Activated CD8-positive, alpha-beta memory T cell treated with anti-CD3 and anti-CD28 coated beads, Interleukin-2, amount 50 U/mL, for 48 hours (primary cell): Measurements from ENCODE around the gene RPUSD1.

Experiments used
- DNase-seq: peaks from one replicate; pipeline ENCODE4 v3.0.0-alpha.2; 2020

Gene RPUSD1

DNA sequence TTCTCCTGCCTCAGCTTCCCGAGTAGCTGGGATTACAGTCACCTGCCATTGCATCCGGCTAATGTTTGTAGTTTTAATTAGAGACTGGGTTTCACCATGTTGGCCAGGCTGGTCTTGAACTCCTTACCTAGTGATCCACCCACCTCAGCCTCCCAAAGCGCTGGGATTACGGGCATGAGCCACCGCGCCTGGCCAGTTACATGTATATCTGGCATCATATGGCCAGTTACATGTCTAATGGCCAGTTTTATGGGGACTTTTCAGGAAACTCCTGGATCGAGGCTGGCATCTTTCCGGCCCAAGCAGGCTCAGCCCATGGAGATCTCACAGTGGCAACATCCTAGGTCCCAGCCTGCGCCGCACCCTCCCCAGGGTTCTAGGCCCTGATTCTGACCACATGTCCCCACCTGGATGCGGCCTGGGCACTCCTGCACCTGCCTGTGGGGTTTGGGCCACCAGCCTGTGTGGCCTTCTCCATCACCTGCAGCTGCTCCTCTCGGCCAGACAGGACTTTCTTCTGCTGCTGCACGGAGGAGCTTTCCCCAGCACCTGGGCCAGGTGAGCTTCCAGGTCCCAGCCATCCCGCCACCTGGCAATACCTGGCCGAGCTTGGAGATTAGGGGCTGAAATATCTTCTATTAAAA, 46.1 kb downstream of the RPUSD1 start:
- no peak for DNase-seq

DNA sequence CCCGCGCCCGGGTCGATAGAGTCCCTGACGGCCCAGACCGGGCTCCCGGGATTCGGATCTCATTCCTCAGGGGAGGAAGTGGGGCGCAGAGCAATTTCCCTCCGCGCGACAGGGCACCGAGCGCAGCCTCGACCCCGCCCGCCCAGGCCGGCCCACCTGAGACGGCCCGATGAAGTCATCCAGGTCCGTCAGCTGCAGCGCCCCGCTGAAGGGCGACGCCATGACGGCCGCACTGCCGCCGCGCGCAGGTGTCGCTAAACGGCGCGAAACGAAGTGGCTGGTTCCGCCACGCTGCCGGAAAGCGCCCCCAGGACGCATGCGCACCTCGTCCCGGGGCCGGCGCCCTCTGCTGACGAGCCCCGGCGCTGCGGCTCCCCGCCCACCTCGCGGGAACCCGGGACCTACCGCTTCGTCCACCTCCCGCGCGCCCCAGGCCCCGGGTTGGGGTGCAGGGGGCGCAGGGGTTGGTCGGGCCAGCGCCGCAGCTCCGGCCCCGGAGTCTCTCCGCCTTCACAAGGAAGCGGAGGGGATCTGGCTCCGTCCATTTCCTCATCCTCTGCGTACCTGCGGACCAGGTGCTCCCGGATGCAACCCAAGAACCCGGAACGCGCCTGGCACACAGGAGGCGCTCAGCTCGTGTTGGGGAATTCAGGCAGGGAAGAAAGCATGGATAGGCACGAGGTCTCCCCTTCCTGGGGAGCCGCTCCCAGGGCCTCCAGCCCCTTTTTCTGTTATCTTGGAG, 47.2 kb downstream of the RPUSD1 start, which contains the start of gene CIAO3:
CIAO3 (minus strand) TSS at position 234 of the 742 bp plus-strand sequence; CDS start at position 222, 12 bp downstream.
- peak; percentile 99 for DNase-seq

DNA sequence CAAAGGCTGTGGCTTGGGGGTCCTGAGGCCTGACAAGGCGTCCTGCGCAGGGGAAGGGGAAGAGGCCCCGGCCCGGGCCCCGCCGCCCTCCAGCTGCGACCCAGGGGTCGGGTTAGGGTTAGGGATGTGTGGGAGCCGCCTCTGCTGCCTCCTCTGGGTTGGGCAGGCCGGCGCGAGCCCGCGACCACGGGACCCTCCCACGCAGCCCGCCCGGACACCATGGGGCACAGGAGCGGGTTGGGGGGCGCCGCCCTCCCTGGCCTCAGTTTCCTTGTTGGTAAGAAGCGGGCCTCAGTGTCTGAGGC, 47.8 kb downstream of the RPUSD1 start:
- no peak for DNase-seq

DNA sequence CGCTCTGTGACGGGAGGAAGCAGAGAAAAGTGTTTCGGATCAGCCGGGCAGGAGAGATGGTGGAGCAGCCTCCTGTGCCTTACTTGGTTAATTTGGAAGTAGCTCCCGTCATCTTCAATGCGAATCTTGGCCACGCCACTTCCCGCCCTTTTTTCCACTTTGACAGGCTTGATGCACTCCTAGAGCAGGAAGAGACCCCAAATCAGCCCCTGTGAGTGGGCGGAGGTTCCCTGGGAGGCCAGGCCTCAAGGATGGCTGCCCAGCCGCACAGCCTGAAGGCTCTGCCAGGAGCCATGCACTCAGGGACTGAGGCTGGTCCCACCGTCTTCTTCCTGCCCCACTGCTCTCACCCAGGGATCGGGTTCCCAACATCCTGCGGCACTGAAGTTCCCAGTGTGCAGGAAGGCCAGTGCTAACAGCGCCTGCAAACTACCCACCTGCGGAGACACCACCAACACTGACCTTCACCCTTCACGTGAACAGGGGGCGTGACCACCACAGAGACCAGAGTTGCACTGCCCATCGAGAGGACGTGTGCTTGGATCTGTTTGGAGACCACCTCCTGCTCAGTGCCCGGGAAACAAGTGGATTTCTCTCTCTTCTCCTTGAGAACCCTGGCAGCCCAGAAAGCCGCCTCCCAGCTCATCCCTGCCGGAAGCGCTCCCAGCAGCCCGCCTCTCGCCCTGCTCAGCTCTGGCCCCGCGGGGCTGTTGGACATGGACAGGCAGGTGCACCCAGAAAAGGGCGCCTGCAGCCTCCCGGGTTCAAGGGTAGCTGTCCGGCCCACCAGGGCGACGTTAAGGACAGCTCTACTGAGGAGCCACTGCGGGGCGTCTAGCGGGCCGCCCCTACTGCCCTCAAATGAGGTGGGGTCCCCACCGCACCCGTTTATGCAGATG, 48.4 kb downstream of the RPUSD1 start:
- DNase-seq: no peak

DNA sequence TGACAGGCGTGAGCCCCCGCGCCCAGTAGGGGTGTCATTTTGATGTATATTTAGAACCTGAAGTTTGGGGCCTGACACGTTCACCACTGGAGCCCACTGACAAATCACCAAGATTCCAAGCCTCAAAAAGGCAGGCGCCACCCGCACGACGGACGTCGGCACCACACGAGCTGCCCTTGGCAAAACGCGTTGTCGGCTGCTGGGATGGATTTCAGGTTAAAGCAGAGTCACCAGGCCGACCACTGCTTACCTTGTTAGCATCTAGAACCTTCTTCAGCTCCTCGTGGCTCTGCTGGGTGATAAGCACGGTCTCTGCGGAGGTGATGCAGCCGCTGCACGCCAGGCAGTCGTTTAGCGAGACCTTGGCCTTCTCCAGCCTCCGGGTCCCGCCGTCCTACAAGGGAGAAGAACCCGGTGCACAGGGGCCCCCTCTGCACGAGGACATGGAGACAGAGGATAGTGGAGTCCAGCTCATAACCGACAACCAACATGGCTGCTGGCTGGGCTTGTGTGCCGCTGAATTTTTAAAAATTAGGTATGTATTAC, 51.2 kb downstream of the RPUSD1 start:
- DNase-seq: no peak

DNA sequence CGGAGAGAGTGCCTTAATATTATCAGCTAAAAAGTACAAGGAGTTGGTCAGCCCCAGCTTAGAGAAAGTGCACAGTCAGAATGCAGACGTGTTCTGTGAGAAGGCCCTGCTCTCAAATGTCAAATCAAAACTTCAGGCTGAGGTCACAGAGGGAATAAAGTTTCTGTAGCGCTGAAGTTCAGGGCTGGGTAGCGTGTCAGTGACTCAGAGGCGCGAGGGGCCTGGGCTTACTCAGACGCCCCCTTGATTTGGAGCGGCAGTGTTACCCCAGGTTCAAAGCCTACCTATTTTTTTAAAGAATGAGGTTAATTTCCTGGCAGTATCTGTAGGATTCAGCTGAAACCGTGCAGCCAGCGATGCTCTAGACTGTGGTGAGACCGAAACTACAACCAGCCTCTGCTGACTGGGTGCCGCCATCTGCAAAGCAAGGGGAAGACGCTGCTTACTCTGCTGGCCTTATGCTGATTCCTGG, 52.2 kb downstream of the RPUSD1 start:
- DNase-seq: peak; percentile 79

GRCh38 chr16:734981-735881, 53.0 kb downstream of the RPUSD1 start:
- DNase-seq: peak; percentile 61
